Measurements from ENCODE around the gene LAMA2. TPM values are rescaled to one million over a fixed set of nuclear protein-coding genes. Genes with fewer than 3 reads are reported as not detected.

Gene LAMA2
- total RNA-seq, 1 donor: 9.4 TPM

DNA sequence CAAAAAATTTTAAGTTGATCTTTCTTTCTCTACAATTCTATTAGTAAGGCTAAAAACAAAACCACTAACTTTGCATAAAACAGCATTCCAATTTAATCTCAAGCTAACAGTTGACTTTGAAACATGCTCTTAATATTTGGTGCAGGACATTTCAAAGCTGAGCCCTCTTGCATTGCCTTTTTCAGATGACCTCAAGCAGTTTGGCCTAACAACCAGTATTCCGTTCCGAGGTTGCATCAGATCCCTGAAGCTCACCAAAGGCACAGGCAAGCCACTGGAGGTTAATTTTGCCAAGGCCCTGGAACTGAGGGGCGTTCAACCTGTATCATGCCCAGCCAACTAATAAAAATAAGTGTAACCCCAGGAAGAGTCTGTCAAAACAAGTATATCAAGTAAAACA, 633.1 kb downstream of the LAMA2 start:
- TF ChIP-seq CTCF (IDR thresholded peaks at IDR 0.05; ENCODE audit: extremely low read depth, low read depth, low read length): no peak
- Histone ChIP-seq H3K27me3 (ENCODE audit: insufficient read depth, low read length) (no peaks in the 10 kb centered on the region), H3K9me3 (ENCODE audit: low read depth, low read length) (no peaks in the 10 kb centered on the region), H3K4me3 (ENCODE audit: insufficient read depth, low read length) (no peak overlapping the region), H4K20me1 (ENCODE audit: insufficient read depth, low read length) (no peaks in the 10 kb centered on the region), H3K79me2 (ENCODE audit: insufficient read depth, low read length) (no peaks in the 10 kb centered on the region), H3K4me1 (ENCODE audit: insufficient read depth, low read length) (no peaks in the 10 kb centered on the region), H2AFZ (ENCODE audit: low read length) (no peak overlapping the region), H3K27ac (ENCODE audit: low read depth, low read length) (no peak overlapping the region), H3K4me2 (ENCODE audit: insufficient read depth, low read length) (no peak overlapping the region), H3K36me3 (ENCODE audit: insufficient read depth, low read length) (no peaks in the 10 kb centered on the region)
- no peak for DNase-seq (ENCODE audit: insufficient read length, low spot score, missing footprints)

DNA sequence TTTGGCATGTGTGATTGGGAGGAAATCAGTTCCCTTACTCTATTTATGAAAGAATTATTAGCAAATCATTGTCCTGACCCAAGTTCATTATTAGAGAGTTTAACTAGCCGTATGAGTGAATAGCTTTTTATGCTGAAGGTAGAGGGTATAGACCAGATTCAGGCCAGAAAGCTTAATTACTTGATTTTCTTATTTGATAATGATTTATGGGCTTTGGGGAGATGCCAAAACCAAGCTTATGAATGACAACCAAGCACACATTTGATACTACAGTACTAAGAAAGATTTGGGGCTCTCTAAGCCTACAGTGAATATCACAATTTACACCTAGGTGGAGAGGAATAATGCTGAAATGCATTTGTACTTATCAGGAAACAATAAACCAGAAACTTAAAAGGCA, 633.8 kb downstream of the LAMA2 start:
- Histone ChIP-seq H3K9me3 (ENCODE audit: low read depth, low read length) (no peaks in the 10 kb centered on the region), H3K79me2 (ENCODE audit: insufficient read depth, low read length) (no peaks in the 10 kb centered on the region), H3K27ac (ENCODE audit: low read depth, low read length) (no peak overlapping the region), H3K4me2 (ENCODE audit: insufficient read depth, low read length) (no peak overlapping the region), H2AFZ (ENCODE audit: low read length) (no peak overlapping the region), H4K20me1 (ENCODE audit: insufficient read depth, low read length) (no peaks in the 10 kb centered on the region), H3K4me3 (ENCODE audit: insufficient read depth, low read length) (no peak overlapping the region), H3K27me3 (ENCODE audit: insufficient read depth, low read length) (no peaks in the 10 kb centered on the region), H3K36me3 (ENCODE audit: insufficient read depth, low read length) (peaks cover under 1% of the 10 kb centered on the region), H3K4me1 (ENCODE audit: insufficient read depth, low read length) (no peaks in the 10 kb centered on the region)
- no peak for TF ChIP-seq CTCF (IDR thresholded peaks at IDR 0.05; ENCODE audit: extremely low read depth, low read depth, low read length)
- DNase-seq (ENCODE audit: insufficient read length, low spot score, missing footprints): no peak

DNA sequence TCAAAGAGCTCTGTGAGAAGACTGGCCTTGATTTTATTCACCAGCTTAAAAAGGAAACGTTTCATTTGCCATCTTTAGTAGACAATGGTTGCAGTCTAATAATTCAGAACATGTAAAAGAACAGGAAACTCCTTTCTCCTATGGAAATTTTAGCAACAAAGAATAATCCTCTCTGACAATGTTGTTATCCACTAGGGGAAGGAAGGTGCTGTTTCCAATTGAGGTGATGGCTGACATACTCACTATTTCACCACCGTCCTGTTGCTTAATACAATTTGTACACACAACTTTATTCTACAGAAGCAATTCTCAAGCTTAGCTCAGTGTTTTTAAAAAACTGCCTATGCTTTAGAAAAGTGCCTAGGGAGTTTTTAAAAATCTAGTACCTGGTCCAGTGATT, 634.4 kb downstream of the LAMA2 start:
- DNase-seq (ENCODE audit: insufficient read length, low spot score, missing footprints): no peak
- H3K27me3 ChIP-seq (ENCODE audit: insufficient read depth, low read length): no peaks in the 10 kb centered on the region

DNA sequence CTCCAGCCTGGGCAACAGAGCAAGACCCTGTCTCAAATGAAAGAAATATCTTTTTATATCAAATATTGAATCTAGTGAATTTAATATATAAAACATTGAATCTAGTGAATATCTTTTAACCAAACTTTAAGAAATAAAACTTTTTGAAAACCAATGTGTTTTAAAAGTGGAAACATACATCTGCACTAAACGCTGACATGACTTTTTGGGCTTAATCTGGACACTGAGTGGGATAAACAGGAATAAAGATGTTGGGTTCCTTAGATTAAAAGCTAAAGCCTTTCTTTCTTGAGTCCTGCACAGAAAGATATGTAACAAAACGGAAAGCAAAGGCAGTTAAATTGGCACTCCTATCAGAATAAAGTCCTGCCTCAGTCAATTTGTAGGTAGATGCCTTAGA, 636.8 kb downstream of the LAMA2 start:
- no peak overlapping the region for H3K4me2 ChIP-seq (ENCODE audit: insufficient read depth, low read length)
- H3K79me2 ChIP-seq (ENCODE audit: insufficient read depth, low read length): no peaks in the 10 kb centered on the region
- H3K4me3 ChIP-seq (ENCODE audit: insufficient read depth, low read length): no peak overlapping the region
- no peak for TF ChIP-seq CTCF (IDR thresholded peaks at IDR 0.05; ENCODE audit: extremely low read depth, low read depth, low read length)
- H3K9me3 ChIP-seq (ENCODE audit: low read depth, low read length): no peaks in the 10 kb centered on the region
- no peaks in the 10 kb centered on the region for H3K4me1 ChIP-seq (ENCODE audit: insufficient read depth, low read length)
- H2AFZ ChIP-seq (ENCODE audit: low read length): no peak overlapping the region
- no peaks in the 10 kb centered on the region for H4K20me1 ChIP-seq (ENCODE audit: insufficient read depth, low read length)
- no peak overlapping the region for H3K27ac ChIP-seq (ENCODE audit: low read depth, low read length)
- DNase-seq (ENCODE audit: insufficient read length, low spot score, missing footprints): no peak
- H3K27me3 ChIP-seq (ENCODE audit: insufficient read depth, low read length): no peaks in the 10 kb centered on the region
- peaks cover 6% of the 10 kb centered on the region for H3K36me3 ChIP-seq (ENCODE audit: insufficient read depth, low read length)

More for the DNA sequence above, 634.4 kb downstream of the LAMA2 start:
- no peaks in the 10 kb centered on the region for H3K4me1 ChIP-seq (ENCODE audit: insufficient read depth, low read length)
- no peaks in the 10 kb centered on the region for H3K79me2 ChIP-seq (ENCODE audit: insufficient read depth, low read length)
- no peak overlapping the region for H2AFZ ChIP-seq (ENCODE audit: low read length)
- TF ChIP-seq CTCF (IDR thresholded peaks at IDR 0.05; ENCODE audit: extremely low read depth, low read depth, low read length): no peak
- H3K9me3 ChIP-seq (ENCODE audit: low read depth, low read length): no peaks in the 10 kb centered on the region
- H3K27ac ChIP-seq (ENCODE audit: low read depth, low read length): no peak overlapping the region
- H3K4me2 ChIP-seq (ENCODE audit: insufficient read depth, low read length): no peak overlapping the region
- peaks cover 6% of the 10 kb centered on the region for H3K36me3 ChIP-seq (ENCODE audit: insufficient read depth, low read length)
- H4K20me1 ChIP-seq (ENCODE audit: insufficient read depth, low read length): no peaks in the 10 kb centered on the region
- no peak overlapping the region for H3K4me3 ChIP-seq (ENCODE audit: insufficient read depth, low read length)

Measured in osteoblast (primary cell).